SKM-1 treated with dmso at 0.1 percent for 144 hours (cell line): ENCODE data around the gene SIAH1.
"Not testable (repeated sequence)": the region's sequence is repeated elsewhere in the genome, so short reads cannot be mapped to it uniquely, and the experiment has no call there.

Source experiments
- DNase-seq: peaks from one replicate; lab custom pipeline; 2025; ENCODE audit not compliant: unreplicated experiment; lab: John Stamatoyannopoulos, UW

The SIAH1 gene

GRCh38 chr16:48335961-48336360 is 49.3 kb downstream of the SIAH1 start:
- DNase-seq = no peak

DNA sequence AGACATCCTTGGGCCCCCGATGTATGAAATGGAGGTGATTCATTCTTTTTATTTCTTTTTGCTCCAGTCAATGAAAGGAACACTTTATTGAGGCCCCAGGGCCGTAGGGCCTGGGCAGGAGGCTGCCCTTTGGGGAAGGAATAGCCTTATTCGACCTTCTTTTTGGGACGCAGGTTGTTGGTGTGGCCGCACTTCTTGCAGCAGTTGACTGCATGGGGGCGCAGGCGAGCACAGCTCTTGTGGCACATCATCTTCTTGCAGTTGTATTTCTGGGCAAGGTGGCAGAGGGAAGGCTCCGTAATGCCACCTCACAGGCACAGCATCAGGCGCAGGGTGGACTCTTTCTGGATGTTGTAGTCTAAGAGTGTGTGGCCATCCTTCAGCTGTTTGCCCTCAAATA is 50.9 kb downstream of the SIAH1 start:
- DNase-seq = no peak

DNA sequence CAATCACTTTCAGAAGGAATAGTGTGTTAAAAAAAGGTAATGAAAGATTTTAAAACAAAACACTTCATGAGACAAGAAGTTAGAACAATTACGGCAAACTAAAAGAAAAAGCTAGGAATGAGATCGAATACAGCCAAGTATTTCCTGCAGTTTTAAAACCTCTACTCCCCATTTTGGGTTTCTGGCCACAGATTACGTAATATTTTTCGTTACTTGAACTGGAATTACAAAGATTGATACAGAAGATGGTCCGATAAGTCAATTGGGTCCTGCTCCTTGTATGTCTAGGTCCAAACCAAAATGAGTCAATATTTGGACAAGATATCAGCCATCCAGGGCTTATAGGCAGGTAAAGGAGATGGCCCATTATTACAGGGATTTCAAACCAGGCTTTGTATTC is 52.2 kb downstream of the SIAH1 start:
- no peak for DNase-seq

DNA sequence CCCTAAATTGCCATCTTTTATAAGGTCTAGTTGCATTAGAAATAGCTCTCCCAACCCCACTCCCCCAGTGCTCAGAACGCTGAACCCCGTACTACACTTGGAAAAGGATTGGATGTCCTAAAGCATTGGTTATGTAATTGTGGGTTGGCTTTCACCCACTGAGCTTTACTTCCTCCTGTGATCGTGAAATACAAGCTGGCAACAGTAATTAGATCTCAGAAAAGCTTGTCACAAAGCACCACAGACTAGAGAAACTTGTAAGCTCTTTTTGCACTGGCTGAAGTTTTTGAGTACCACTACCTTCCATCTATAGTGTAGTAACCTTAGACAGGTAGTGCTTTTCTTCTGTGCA is 54.4 kb downstream of the SIAH1 start:
- peak; percentile 50 for DNase-seq

DNA sequence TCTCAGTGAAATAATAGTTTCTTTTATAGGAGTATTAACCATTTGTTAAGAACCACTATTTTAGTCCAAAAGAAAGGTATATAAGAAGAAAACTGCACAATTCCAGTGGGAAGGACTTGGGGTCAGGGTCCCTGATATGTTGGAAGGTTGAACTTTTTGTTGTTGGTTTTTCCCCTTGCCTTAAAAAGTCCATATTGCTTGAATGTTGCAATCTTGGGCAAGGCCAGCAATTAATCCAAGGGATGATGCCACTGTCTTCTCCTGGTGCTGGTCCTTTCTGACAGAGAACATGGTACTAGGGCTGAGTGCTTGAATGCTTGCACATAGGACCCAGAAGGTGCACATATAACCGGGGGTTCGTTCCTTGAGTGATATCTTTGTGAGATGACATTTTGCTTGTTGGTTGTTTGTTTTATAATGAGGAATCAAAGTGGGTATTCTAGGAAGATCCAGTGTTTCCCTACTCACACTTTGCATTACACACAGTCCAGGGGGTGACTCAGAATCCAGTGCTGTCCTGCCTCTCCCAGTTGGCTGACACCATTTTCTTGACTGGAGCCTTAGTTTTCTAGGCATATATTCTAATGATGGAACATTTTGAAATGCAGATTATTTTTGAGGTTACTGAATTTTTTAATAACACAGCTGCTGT is 54.9 kb downstream of the SIAH1 start:
- DNase-seq = peak; percentile 40

- DNase-seq = no peak
These were observed 56.1 kb downstream of the SIAH1 start for GRCh38 chr16:48329138-48329537.

DNA sequence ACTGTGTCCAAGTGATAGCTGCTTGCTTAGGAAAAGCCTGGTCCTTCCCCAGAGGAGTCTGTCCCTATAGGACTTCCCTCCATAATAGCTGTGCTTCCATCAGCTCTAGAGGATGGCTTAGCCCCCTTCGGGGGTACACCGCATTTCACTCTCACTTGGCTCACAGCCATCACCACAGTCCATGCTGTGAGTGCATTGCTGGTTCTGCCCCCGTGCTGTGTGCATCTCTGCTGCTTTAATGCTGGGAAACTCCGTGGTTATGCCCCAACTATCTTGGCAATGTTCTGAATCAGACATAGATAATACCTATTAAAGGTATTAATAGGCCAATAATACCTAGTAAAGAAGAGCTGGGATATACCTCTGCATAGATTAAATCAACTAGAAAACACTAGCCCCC is 58.3 kb downstream of the SIAH1 start:
- no peak for DNase-seq

- DNase-seq = no peak
These were observed 61.1 kb downstream of the SIAH1 start for GRCh38 chr16:48323783-48324775.

- no peak for DNase-seq
These were observed 63.7 kb downstream of the SIAH1 start for GRCh38 chr16:48321317-48322036.

DNA sequence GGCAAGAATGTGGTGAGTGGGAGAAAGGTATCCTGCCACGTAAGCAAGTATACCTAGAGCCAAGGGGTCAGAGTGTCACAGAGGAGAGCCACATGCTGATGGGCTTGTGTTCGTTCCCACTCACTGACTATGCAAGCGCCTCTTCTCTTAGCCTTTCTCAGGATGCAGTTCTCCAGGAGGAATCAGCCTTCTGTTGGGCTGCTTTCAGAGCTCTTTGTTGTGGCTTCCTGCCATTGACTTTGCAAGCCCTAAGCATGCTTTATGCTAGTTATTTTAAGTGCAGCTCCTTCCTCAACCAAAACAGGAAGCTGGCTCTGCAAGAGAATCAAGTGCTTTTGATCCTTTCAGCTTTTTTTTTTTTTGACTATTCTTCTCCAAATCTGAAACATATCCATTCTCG is 66.6 kb downstream of the SIAH1 start:
- peak; percentile 50 for DNase-seq

DNA sequence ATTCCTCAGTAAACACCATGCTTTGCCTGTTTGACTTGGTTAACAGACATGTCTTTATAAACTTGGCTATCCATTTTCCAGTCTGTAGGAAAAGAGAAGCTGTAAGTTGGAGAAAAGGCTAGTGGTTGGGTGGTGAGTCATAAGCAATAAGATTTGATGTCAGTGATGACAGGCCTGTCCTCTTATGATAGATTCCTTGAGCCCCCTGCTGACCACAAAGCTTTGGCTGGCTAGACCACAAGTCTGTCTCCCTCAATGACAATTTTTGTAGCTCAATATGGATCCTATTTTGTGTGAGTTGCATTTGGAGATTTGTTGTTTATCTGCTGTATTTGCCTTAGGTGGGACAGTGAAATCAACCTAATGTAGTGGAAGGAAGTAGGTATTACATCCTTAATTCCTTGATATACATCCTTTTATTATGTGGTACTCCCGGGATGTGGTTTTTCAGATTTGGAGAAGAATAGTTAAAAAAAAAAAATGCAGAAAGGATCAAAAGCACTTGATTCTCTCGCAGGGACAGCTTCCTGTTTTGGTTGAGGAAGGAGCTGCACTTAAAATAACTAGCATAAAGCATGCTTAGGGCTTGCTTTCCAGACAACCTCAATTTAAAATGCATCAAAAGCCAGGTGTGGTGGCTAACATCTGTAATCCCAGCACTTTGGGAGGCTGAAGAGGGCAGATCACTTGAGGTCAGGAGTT is 67.4 kb downstream of the SIAH1 start:
- DNase-seq = peak; percentile 22

DNA sequence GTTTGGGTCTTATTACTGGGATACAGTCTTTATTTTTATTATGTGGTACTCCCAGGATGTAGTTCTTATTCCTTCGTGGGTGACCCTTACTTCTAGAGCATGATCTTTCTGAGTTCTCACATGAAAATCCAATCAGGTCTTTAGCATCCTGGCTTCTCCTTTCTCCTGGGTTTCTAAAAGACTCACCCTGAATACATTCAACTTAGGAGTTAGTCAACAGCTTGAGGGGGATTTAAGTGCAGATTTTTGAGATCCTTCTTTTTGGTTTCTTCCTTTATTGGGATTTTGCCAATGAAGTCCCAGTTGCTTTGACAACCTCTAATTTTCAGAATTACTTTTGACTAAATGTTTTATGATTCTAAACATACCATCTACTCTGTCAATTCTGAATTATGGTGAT is 68.2 kb downstream of the SIAH1 start:
- no peak for DNase-seq

GRCh38 chr16:48313905-48314304 is 71.3 kb downstream of the SIAH1 start:
- not testable (repeated sequence) for DNase-seq

DNA sequence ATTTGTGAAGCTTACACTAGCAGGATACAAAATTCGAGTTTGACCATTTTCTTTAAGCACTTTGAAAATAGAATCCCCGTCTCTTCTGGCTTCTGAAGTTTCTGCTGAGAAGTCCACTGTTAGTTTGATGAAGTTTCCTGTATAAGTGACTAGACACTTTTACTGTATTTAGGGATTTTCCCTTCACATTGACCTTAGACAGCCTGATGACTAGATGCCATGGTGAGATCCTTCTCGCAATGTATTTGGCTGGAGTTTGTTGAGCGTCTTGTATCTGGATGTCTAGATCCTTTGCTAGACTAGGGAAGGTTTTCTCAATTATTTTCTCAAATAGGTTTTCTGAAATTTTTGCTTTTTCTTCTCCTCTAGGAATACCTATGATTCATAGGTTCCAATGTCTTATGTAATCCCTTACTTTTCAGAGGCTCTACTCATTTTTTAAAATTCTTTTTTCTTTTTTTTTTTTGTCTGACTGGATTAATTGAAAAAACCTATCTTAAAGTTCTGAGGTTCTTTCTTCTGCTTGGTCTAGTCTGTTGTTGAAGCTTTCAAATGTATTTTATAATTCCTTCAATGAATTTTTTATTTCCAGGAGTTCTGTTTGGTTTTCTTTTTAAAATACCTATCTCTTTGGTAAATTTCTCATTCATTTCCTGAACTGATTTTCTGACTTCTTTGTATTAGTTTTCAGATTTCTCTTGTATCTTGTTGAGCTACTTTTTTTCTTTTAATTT is 74.1 kb downstream of the SIAH1 start:
- no peak for DNase-seq
